OCI-LY3 (cell line): Measurements from ENCODE around the gene NARS2.

ENCODE experiments used
- H2AFZ ChIP-seq: fragments of 200-600, 300-600 bp; shearing (Covaris generic); 2 replicates; pipeline ENCODE4 v1.6.0; 2014; ENCODE audit warnings: antibody characterized with exemption, low read depth, low read length
- H3K27ac ChIP-seq: fragments of 200-600, 300-600 bp; sonication (generic); 2 replicates; pipeline ENCODE4 v1.5.1; 2014; ENCODE audit warnings: mild to moderate bottlenecking, low read length, moderate library complexity, mixed read lengths
- H3K27me3 ChIP-seq: fragments of 200-600, 300-600 bp; sonication (generic); 2 replicates; pipeline ENCODE4 v1.6.1; 2014; ENCODE audit warnings: low read depth, low read length, mixed read lengths
- H3K36me3 ChIP-seq: fragments of 200-600, 300-600 bp; sonication (generic); replicated peaks from 2 replicates; pipeline ENCODE3; 2014; ENCODE audit warnings: low read depth, low read length, mixed read lengths
- H3K4me1 ChIP-seq: fragments of 300-600, 200-600 bp; sonication (generic); 2 replicates; pipeline ENCODE4 v1.6.1; 2014; ENCODE audit warnings: low read length, mixed read lengths
- H3K4me2 ChIP-seq: fragments of 200-600, 300-600 bp; sonication (generic); 2 replicates; pipeline ENCODE4 v1.6.1; 2014; ENCODE audit warnings: low read length, mixed read lengths
- H3K4me3 ChIP-seq: fragments of 300-600, 200-600 bp; sonication (generic); 2 replicates; pipeline ENCODE4 v1.5.1; 2014; ENCODE audit warnings: antibody characterized with exemption, mild to moderate bottlenecking, low read length, moderate library complexity
- H3K79me2 ChIP-seq: fragments of 300-600, 200-600 bp; shearing (Covaris generic); 2 replicates; pipeline ENCODE4 v1.6.1; 2014; ENCODE audit warnings: mild to moderate bottlenecking, low read length, mixed read lengths
- H3K9ac ChIP-seq: fragments of 300-600, 200-600 bp; shearing (Covaris generic); 2 replicates; pipeline ENCODE4 v1.6.0; 2014; ENCODE audit warnings: mild to moderate bottlenecking, low read length, moderate library complexity
- H3K9me3 ChIP-seq: fragments of 200-600, 300-600 bp; shearing (Covaris generic); 2 replicates; pipeline ENCODE4 v1.6.1; 2014; ENCODE audit warnings: low read length, mixed read lengths; ENCODE audit not compliant: insufficient read depth
- H4K20me1 ChIP-seq: fragments of 200-600, 300-600 bp; sonication (generic); 2 replicates; pipeline ENCODE4 v1.6.1; 2016; ENCODE audit warnings: low read length, mixed read lengths; ENCODE audit not compliant: insufficient read depth
- EZH2phosphoT487 ChIP-seq: fragments of 200-600 bp; shearing (Covaris generic); IDR thresholded peaks from 2 replicates; pipeline ENCODE4 v1.6.1; 2018; ENCODE audit warnings: antibody characterized with exemption, mixed run types, low read depth
- TF ChIP-seq, protein P1 (sequence below): fragments of 200-600, 300-600 bp; sonication (generic); IDR thresholded peaks from 2 replicates; pipeline ENCODE4 v1.5.1; 2014; ENCODE audit warnings: antibody characterized with exemption, low read length, low read depth

NARS2 gene

GRCh38 chr11:78586452-78587046 is 11.9 kb upstream of the NARS2 start:
- no peaks in the 10 kb centered on the region for H4K20me1 ChIP-seq
- no peak overlapping the region for H2AFZ ChIP-seq
- no peaks in the 10 kb centered on the region for H3K79me2 ChIP-seq
- H3K27ac ChIP-seq, result no peak overlapping the region
- no peak overlapping the region for H3K9ac ChIP-seq
- peaks cover 6% of the 10 kb centered on the region; the same call in 1 of the 2 replicates for H3K27me3 ChIP-seq
- H3K4me3 ChIP-seq, result no peak overlapping the region
- no peaks in the 10 kb centered on the region for H3K4me1 ChIP-seq
- H3K9me3 ChIP-seq, result peaks cover 19% of the 10 kb centered on the region; the same call in 1 of the 2 replicates
- no peak for TF ChIP-seq EZH2phosphoT487
- TF ChIP-seq, protein P1, sequence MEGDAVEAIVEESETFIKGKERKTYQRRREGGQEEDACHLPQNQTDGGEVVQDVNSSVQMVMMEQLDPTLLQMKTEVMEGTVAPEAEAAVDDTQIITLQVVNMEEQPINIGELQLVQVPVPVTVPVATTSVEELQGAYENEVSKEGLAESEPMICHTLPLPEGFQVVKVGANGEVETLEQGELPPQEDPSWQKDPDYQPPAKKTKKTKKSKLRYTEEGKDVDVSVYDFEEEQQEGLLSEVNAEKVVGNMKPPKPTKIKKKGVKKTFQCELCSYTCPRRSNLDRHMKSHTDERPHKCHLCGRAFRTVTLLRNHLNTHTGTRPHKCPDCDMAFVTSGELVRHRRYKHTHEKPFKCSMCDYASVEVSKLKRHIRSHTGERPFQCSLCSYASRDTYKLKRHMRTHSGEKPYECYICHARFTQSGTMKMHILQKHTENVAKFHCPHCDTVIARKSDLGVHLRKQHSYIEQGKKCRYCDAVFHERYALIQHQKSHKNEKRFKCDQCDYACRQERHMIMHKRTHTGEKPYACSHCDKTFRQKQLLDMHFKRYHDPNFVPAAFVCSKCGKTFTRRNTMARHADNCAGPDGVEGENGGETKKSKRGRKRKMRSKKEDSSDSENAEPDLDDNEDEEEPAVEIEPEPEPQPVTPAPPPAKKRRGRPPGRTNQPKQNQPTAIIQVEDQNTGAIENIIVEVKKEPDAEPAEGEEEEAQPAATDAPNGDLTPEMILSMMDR, result peak; percentile 80
- H3K4me2 ChIP-seq, result no peak overlapping the region
- H3K36me3 ChIP-seq, result no peaks in the 10 kb centered on the region

DNA sequence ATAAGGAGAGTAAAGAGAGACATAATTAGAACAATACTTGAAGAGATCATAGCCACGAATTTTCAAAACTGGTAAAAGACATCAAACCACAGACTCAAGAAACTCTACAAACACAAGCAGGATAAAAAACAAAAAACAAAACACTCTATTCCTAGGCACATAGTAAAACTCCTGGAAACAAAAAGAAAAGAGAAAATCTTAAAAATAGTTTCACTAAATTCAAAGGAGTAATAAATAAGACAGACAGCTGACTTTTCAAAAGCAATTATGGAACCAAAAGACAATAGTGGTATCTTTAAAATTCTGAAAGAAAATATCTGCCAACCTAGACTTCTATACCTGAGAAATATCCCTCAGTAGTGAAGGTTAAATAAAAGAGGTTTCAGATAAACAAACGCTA is 9.2 kb upstream of the NARS2 start:
- Histone ChIP-seq H3K27me3 (peaks cover 6% of the 10 kb centered on the region; the same call in 1 of the 2 replicates), H3K79me2 (no peaks in the 10 kb centered on the region), H3K36me3 (no peaks in the 10 kb centered on the region), H3K4me2 (no peak overlapping the region), H3K4me3 (no peak overlapping the region), H4K20me1 (no peaks in the 10 kb centered on the region), H3K4me1 (no peaks in the 10 kb centered on the region), H3K27ac (no peak overlapping the region), H3K9ac (no peak overlapping the region), H3K9me3 (peaks cover 19% of the 10 kb centered on the region; the same call in 1 of the 2 replicates), H2AFZ (no peak overlapping the region)
- no peak for TF ChIP-seq EZH2phosphoT487
- TF ChIP-seq, protein P1, result no peak

- TF ChIP-seq, protein P1, result no peak
- TF ChIP-seq EZH2phosphoT487, result no peak
- H3K36me3 ChIP-seq, result peaks cover 5% of the 10 kb centered on the region
- no peaks in the 10 kb centered on the region for H4K20me1 ChIP-seq
- H3K79me2 ChIP-seq, result peaks cover 21% of the 10 kb centered on the region
- H3K27ac ChIP-seq, result no peak overlapping the region
- no peak overlapping the region for H3K9ac ChIP-seq
- no peaks in the 10 kb centered on the region for H3K27me3 ChIP-seq
- 0 out of 2 replicates have a peak, but pooled peaks cover 1% of the 10 kb centered on the region for H3K9me3 ChIP-seq
- no peak overlapping the region for H3K4me3 ChIP-seq
- H3K4me1 ChIP-seq, result peaks cover 18% of the 10 kb centered on the region
- H3K4me2 ChIP-seq, result no peak overlapping the region
- no peak overlapping the region for H2AFZ ChIP-seq
Measured at GRCh38 chr11:78577495-78577894, 2.8 kb upstream of the NARS2 start.

- H3K9ac ChIP-seq, result no peak overlapping the region
- no peak overlapping the region for H3K4me2 ChIP-seq
- H3K36me3 ChIP-seq, result peaks cover 9% of the 10 kb centered on the region
- H3K4me1 ChIP-seq, result peaks cover 20% of the 10 kb centered on the region
- H3K9me3 ChIP-seq, result no peaks in the 10 kb centered on the region
- no peak overlapping the region for H3K4me3 ChIP-seq
- no peaks in the 10 kb centered on the region for H3K27me3 ChIP-seq
- H3K27ac ChIP-seq, result no peak overlapping the region
- H2AFZ ChIP-seq, result no peak overlapping the region
- H4K20me1 ChIP-seq, result no peaks in the 10 kb centered on the region
- no peak for TF ChIP-seq EZH2phosphoT487
- TF ChIP-seq, protein P1, result no peak
- H3K79me2 ChIP-seq, result peaks cover 26% of the 10 kb centered on the region
Measured at GRCh38 chr11:78576549-78577097, 2.0 kb upstream of the NARS2 start.
